ENCODE results near the gene CCDC141.
"Not testable (repeated sequence)": the region's sequence is repeated elsewhere in the genome, so short reads cannot be mapped to it uniquely, and the experiment has no call there.

The CCDC141 gene

DNA sequence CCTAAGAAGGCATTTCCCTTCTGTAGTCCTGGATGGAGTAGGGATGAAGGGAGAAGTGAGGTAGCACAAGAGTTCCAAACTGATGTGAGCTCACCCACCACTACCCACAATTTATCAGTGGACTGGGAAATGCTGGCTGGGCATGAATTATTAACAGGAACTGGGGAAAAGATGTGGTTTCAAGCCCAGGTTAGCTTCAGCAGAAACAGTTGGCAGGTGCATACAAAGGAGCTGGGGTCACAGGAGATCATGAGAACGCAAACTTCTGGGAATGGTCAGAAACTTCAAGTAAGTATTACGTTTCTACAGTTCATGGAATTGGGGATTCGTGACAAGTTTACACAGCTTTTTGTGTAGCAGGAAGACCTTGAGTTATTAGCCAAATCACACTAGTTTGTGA, 5.4 kb downstream of the CCDC141 start:
- DNase-seq (ENCODE audit: low spot score) = no peak

DNA sequence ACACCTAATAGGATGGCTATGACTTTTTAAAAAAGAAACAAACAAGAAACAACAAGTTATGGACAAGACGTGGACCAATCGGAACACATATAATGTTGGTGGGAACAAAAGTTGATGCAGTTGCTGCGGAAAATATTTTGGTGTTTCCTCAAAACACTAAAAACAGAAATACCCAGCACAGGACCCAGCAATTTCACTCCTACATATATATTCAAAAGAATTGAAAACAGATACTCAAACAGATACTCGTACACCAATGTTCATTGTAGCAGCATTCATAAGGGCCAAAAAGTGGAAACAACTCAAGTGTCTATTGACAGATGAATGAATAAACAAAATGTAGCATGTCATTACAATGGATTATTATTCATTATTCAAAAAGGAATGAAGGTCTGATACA, 12.1 kb downstream of the CCDC141 start:
- no peak for DNase-seq (ENCODE audit: low spot score)

DNA sequence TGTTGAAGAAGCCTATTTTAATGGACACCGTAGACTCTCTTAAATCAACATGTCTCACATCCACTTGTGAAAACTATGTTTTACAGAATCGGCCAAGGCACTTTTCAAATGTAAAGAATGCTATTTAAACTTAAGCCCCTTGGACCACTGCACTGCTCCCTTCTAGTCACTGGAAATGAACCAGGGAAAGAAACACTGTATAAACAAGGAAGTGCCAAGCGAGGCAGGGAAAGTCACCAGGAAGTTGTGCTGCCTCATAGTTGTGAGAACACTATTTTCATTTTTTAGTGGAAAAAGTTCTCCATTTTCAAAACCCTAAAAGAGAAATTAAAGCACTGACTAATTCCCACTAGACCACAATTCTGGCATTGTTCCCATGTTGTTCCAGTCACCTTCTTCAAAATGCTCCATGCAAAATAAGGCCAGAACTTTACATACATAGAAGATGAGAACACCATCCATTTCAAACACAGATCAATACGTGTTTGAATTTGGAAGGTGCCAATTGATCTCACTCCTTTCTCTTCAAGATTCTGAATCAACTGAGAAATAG, 13.5 kb downstream of the CCDC141 start:
- DNase-seq (ENCODE audit: low spot score) = no peak

DNA sequence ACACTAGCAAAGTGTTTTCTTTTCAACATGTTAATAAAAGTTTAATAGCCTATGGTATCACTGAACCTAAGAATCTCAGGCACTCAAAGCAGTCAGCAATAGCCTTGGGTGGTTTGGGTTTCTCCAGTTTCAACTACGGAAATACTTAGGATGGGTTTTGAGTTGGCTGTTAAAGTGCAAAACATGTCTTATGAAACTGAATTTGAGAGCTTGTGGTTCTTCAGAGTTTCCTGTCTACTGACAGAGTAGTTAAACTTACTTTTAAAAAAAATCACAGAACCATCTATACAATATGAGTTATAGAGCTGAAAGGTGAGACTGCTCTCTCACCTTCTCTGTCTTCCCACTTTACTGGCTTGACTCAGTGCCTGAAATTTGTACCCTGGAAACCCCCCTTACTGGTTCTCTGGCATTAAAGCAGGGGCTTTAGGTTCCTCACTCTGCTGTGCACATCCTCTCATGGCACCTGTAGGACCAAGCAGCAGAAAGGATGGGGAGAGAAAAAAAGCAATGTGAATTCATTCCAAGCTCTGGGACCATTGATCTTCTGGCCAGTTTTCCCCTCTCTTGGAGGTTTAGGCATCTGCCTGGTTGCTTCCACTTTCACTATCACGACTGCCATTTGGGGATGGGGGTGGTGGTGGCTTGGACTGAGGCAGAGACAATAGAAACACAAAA, 18.1 kb downstream of the CCDC141 start:
- peak; percentile 27 for DNase-seq (ENCODE audit: low spot score)

DNA sequence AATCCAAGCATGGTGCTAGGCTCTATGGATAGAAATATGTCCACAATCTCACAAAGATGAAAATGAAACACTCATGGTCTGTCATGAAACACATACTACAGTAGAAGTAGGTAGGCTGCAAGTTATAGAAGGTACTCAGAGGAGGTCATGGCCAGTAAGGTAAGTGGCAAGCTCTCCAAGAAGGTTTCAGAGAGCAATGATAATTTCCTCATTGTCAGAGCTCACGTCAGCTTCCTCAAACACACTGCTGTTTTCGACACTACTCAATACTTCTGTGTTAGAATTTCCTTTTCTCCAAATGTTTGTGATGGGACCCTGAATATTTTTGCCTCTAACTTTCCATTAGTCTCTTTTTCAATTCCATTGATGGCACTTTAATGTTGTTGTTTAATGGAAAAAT, 25.5 kb downstream of the CCDC141 start:
- no peak for DNase-seq (ENCODE audit: low spot score)

DNA sequence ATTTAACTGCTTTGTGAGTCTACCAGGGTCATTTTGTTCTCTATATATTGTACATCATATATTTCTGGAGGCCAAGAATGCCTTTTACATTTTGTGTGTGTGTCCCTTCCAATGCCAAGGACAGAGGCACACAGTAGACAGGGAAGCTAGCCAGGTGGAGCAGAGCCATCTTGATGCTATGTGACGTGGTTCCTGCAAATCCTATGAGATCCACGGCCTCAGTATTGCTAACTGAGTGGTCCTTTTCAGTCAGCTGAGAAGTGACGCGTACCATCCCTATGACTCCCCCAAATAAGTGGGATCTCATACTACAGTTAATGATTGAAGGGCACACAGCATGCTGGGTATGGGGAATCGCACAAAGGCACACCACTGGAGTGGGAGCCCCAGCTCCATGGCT, 27.3 kb downstream of the CCDC141 start:
- no peak for DNase-seq (ENCODE audit: low spot score)

DNA sequence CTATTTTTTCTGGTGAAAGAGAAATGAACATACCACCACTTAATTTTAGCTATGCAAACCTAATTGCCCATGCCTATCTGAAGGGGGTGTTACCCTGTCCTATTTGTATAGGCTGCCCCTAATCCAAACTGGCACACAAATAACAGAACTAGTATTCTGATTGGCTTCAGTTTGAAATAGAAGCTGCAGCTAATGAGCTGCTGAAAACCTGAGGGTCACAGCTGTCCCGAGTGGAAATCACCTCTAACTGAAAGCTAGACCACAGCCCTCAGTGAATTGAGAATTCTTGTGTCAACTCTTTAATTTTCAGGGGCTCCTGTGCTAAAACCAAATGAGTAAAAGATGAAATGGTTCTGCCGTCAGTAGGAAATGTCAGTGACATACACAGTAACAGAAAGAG, 28.7 kb downstream of the CCDC141 start:
- no peak for DNase-seq (ENCODE audit: low spot score)

DNA sequence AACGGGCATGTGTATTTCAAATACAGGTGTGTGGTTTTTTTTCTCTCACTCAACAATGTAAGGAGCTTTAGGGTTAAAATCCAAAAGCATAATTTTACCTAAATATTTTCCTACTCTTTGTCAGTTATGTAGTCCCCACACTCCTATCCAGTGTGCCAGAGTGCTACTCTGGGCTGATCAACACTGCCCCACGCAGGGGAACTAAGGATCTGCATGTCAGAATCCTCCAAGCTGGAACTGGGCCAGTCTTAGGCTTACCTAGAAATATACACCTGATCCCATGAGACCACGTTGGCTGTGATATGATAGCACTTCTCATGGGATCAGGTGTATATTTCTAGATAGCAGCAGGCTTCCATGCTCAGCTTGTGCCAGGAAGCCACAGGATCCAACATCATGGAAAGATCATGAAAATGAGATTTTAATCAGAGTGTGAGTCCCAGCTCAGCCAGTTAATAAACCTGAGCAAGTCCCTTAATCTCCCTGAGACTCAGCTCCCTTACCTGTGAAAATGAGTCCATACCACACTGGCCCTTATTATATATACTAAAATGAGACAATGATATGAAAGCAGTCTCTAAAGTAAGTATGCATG, 29.7 kb downstream of the CCDC141 start:
- peak; percentile 17 for DNase-seq (ENCODE audit: low spot score)

DNA sequence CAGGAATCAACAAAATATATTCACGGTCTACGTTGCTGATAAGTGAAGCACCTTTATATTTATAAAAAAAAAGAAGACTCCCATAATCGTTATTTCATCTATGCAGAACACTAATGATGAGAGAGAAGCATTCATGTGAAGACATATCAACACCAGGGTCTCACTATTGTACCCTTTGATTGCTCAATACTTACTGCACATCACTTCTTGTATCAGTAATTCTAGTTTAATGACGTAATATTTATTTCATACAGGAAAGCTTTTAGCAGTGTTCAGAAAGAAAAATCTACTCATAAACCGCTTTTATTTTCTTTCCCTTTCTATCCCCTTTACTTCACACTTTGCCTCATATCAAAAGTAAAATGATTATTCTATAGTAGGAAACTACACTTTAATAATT, 30.7 kb downstream of the CCDC141 start:
- no peak for DNase-seq (ENCODE audit: low spot score)

DNA sequence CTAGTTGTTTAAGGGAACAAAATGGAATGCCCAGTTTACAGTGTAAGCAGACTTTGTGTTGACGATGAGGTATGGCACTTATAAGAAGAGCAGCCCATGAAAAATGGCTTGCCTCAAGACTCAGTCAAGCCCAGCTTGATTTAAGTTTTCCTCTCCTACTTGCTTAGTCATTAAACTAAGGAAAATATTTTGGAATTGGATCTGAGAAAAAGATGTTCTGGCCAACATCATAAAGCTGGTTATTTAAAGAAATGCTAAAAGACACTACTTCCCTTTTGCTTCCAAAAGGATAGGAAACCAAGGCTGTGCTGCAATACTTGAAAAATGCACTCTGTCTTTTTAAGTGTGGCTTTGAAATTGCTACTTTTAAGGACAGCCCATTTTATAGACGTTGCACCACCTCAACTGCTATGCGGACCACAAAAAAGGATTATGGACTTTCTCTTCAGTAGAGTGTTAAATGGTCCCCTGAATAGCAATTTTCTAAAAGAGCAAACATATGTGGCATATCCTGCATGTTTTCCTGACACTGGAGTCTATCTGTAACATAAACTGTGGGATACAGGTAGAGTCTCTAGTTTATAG, 32.1 kb downstream of the CCDC141 start:
- no peak for DNase-seq (ENCODE audit: low spot score)

DNA sequence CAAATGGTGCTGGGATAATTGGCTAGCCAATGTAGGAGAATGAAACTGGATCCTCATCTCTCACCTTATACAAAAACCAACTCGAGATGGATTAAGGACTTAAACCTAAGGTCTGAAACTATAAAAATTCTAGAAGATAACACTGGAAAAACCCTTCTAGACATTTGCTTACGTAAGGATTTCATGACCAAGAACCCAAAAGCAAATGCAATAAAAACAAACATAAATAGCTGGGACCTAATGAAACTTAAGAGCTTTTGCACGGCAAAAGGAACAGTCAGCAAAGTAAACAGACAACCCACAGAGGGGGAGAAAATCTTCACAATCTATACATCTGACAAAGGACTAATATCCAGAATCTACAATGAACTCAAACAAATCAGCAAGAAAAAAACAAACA, 35.7 kb downstream of the CCDC141 start:
- DNase-seq (ENCODE audit: low spot score) = not testable (repeated sequence)

DNA sequence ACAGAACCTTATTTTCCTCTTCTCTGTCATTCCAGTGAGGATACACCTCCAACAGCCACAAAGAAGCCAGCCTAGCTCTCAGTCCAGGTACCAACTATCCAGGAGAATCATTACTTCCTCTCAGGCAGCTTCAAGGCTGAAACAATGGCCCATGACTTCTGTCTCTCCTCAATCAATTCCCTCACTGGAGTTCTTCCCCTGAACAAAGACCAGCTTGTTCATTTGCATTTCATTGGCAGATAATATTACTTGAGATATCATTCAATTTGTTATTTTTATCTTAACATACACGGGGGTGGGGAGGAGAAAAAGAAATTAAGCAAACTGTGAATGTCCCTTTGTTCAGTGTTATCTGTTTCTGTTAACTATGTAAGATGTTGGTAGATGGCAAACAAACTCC, 44.0 kb downstream of the CCDC141 start:
- DNase-seq (ENCODE audit: low spot score) = no peak

DNA sequence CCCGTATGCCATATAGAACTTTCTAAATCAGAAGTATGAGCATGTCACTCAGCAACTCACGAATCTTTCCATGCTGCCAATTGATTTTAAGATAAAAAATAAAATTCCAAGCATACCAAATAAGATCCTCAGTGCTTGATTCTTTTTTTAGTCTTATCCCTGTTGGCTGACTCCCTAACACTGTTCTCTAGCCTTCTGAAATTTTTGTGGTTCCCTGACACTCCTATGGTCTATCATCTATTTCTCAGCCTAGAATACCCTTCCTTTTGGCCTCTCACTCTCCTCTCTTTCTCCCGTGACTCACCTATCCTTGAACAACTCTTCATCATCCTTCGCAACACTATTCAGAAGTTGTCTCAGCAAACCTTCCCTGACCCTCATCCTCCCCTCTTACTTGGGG, 50.5 kb downstream of the CCDC141 start:
- DNase-seq (ENCODE audit: low spot score) = no peak

DNA sequence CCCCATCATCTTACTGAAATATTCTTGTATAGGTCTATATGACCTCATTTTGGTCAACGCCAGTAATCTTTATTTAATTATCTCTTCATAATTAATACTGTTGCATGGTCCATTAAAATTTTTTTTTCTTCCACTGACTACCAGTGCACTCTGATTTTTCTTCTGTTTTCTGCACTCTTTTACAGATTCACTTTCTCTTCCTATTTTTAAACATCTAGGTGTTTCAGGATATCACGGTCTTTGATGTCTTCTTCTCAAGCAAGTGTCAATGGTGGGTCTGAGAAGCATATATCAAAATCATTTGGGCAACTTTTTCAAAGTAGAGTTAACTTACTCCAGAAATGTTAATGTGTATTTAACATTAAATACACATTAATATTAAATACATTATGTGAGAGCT, 51.4 kb downstream of the CCDC141 start:
- DNase-seq (ENCODE audit: low spot score) = no peak

DNA sequence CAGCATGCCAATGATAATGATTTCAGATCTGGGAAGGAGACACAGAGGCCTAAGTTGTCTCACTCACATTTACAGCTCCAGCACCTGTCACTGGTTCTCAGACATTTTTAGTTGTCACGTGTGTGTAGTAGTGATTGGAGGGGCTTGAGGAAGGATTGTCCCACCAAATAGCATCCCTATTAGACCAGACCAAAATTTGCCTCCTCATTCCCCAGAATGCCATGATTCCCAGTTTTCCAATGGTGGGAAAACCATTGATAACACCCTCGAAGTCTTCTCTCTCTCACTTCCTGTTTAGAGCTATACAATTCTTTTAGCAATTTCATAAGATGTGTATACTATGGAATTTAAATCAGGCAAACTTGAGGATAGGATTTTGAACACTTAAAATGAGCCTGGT, 52.5 kb downstream of the CCDC141 start:
- DNase-seq (ENCODE audit: low spot score) = no peak

DNA sequence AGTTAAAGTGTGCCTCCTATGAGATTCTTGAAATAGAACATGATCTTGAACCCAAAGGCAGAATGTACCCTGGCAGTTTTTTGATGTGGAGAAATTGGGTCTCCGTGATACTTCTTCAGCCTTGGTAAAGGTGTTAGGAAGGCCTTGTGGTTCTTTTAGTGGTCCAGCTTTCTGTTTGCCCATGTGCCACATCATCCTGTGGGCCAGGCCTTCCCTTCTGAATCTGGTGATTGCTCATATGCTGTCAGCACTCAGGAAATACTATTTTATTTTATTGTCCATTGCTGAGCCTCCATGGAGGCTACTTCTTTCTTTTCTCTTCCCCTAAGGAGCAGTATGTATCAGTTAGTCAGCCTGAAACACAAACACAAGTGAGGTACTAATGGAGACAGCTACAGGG, 52.9 kb downstream of the CCDC141 start:
- no peak for DNase-seq (ENCODE audit: low spot score)

DNA sequence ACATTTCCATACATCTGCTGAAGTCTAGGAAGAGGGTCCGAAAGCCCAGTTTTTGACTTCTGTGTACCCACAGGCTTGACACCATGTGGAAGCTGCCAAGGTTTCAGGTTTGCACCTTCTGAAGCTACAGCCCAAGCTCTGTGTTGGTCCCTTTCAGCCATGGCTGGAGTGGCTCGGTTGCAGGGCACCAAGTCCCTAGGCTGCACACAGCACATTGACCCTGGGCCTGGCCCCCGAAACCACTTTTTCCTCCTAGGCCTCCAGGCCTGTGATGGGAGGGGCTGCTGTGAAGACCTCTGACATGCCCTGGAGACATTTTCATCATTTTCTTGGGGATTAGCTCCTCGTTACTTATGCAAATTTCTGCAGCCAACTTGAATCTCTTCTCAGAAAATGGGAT, 55.7 kb downstream of the CCDC141 start:
- no peak for DNase-seq (ENCODE audit: low spot score)

DNA sequence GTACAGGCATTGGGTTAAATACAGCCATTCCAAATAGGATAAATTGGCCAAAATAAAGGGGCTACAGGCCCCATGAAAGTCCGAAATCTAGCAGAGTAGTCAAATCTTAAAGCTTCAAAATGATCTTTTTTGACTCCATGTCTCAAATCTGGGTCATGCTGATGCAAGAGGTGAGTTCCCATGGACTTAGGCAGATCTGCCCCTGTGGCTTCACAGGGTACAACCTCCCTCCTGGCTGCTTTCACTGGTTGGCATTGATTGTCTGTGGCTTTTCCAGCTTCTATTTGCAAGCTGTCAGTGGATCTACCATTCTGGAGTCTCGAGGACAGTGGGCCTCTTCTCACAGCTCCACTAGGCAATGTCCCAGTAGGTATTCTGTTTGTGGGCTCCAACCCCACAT, 56.1 kb downstream of the CCDC141 start:
- DNase-seq (ENCODE audit: low spot score) = no peak

DNA sequence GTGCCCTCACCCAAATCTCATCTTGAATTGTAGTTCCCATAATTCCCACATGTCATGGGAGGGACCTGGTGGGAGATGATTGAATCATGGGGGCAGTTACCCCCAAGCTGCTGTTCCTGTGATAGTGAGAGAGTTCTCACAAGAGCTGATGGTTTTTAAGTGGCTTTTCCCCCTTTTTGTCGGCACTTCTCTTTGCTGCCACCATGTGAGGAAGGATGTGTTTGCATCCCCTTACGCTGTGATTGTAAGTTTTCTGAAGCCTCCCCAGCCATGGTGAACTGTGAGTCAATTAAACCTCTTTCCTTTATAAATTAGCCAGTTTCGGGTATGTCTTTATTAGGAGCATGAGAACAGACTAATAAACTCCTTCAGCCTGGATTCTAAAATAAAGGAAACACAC, 57.2 kb downstream of the CCDC141 start:
- not testable (repeated sequence) for DNase-seq (ENCODE audit: low spot score)

DNA sequence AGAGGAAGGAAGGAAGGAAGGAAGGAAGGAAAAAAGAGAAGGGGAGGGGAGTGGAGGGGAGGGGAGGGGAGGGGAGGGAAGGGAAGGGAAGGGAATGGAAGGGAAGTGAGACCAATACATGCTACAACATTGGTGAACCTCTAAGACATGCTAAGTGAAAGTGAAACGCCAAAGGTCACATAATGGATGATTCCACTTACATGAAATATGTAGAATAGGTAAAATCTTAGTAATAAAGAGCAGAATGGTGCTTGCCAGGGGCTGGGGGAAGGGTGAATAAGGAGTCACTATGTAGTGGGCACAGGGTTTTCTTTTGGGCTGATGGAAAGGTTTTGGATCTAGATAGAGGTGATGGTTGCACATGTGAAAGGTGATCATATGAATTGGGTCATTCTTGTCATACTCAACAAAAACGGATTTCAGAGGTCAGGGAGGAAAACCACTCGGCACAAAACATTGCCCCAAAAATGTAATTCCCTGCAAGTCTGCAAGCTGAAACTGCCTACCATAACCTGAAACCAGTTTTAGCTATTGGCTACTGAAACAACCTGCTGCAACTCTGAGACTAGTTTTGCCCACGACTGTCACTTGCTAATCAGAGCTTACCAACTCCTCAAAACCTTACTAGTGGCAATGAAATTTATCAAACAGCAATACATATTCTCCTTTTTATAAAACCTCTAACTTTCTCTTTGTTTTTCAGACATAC, 59.2 kb downstream of the CCDC141 start:
- DNase-seq (ENCODE audit: low spot score) = no peak

DNA sequence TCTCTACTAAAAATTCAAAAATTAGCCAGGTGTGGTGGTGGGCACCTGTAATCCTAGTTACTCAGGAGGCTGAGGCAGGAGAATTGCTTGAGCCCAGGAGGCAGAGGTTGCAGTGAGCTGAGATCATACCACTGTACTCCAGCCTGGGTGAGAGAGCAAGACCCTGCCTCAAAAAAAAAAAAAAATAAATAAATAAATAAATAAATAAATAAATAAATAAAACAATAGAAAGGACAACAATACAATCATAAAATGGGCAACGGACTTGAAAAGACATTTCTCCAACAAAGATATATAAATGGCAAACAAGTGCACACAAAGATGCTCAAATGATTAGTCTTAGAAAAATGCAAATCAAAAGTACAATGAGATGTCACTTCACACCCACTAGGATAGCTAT, 60.5 kb downstream of the CCDC141 start:
- DNase-seq (ENCODE audit: low spot score) = not testable (repeated sequence)

DNA sequence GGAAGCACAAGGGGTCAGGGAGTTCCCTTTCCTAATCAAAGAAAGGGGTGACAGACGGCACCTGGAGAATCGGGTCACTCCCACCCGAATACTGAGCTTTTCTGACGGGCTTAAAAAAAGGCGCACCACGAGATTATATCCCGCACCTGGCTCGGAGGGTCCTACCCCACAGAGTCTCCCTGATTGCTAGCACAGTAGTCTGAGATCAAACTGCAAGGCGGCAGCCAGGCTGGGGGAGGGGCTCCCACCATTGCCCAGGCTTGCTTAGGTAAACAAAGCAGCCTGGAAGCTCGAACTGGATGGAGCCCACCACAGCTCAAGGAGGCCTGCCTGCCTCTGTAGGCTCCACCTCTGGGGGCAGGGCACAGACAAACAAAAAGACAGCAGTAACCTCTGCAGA, 67.3 kb downstream of the CCDC141 start:
- DNase-seq (ENCODE audit: low spot score) = not testable (repeated sequence)

DNA sequence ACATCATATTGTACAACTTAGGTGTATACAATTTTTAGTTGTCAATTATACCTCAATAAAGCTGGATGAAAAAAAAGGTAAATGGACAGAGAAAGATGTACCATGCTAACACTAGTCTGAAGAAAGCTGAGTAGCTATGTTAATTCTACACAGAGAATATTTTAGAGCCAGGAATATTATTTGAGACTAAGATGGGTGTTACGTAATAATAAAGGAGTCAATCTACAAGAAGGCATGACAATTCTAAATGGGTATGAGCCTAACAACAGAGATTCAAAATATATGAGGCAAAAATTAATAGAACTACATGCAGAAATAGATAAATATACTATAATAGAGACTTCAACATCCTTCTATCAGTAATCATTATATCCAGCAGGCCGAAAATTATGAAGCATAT, 69.1 kb downstream of the CCDC141 start:
- DNase-seq (ENCODE audit: low spot score) = no peak
